Fibroblast of skin of back (primary cell): ENCODE results near the gene MRTFA.

Experiments
- DNase-seq: peaks from one replicate; pipeline ENCODE4 v3.0.0-alpha.2; 2013

The MRTFA gene

DNA sequence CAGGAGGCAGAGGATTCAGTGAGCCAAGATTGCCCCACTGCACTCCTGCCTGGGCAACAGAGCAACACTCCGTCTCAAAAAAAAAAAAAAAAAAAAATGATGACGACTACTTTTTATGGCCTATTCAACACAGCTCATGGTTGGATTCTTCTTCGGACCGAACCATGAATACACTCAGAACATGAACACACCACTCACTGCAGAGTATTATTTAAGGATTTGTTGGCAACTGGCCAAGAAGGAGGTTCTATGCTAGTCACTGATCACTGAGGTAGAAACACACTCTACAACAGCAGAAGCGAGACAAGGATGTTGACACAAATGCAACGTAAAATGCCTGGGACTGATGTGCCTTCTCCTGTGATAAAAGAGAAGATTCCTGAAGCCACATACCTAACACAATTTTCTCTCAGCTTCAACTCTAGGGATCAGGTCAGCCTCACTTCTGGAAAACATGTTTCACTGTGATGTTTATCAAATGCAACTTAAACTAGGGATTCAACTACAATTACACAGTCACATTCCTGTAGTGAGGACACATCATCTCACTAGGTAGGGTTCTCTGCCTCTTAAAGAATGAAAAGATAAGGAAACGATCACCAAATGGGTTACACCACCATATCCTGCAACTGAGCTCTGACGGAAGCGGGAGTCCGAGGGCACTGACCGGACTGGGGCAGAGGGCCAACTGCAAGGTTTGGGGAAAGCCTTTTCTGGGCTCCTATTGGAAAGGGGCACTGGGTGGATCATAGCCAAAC is 183.6 kb downstream of the MRTFA start:
- no peak for DNase-seq

- peak; percentile 63 for DNase-seq
Observed at GRCh38 chr22:40451210-40451609, 185.3 kb downstream of the MRTFA start.

- no peak for DNase-seq
Observed at GRCh38 chr22:40450616-40451015, 185.9 kb downstream of the MRTFA start.

GRCh38 chr22:40449676-40450035 is 186.9 kb downstream of the MRTFA start:
- peak; percentile 84 for DNase-seq

DNA sequence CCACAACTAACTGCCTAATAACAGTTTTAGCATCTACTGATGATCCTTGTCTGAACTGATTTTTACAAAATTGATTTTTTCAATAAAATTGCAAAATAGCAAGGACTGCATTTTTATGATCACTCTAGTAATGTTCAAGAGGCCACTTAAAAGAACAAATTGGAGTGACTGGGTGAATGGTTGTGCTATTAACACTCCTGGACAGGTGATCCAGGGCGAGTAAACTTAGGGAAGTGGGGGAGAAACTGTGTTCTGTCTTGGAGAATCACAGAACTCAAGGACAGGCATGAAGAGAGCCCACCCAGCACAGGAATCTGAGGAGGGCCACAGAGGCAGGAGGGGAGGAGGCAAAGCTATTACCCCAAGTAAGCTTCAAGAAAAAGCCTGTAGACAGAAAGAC is 190.3 kb downstream of the MRTFA start:
- no peak for DNase-seq

GRCh38 chr22:40444178-40444831 is 192.2 kb downstream of the MRTFA start:
- no peak for DNase-seq

DNA sequence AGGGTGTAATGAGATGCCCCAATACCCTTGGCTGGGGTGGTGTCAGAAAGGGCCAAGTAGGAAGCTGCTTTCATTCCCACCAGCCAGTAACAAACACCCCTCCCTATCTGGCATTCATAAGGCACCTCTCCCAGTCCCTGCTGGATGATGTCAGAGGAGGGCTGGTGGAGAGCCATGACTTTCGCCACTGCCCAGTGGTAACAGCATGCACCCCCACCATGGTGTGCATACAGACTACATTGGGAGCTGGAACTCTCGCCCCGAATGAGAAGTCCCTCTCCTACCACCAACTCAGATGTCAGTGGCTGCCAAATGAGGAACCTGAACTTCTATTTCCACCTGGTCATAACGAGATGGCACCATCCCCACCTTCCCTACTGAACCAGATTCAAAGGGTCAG is 192.8 kb downstream of the MRTFA start:
- no peak for DNase-seq

DNA sequence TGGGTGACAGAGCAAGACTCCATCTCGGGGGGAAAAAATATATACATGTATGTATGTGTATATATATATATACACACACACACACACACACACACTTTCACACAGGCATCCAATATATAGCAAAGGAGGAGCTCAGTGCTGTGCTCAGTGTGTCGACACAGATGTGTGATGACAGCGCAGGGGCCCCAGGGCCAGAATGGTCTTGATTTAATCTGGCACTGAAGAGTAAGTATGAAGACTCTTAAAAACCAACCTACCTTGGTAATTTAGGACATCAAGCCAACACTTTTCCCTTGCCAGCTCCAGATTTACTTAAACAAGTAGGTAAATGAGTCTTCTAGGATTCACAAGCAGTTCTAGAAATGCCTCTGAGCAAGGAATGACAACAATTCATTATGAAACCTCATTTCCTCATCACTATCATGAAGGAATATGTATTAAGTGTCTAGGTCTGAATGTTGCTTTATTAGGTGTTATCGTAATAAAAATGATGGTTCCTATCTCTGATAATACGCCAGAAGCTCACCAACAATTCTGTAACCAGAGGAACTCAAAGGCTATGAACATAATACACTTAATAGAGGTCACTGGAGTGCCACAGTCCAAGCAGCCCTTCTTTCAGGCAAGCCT is 194.6 kb downstream of the MRTFA start:
- no peak for DNase-seq

- DNase-seq, result peak; percentile 46
Observed at GRCh38 chr22:40436505-40437431, 199.8 kb downstream of the MRTFA start.

GRCh38 chr22:40434745-40435144 is 201.8 kb downstream of the MRTFA start:
- no peak for DNase-seq

DNA sequence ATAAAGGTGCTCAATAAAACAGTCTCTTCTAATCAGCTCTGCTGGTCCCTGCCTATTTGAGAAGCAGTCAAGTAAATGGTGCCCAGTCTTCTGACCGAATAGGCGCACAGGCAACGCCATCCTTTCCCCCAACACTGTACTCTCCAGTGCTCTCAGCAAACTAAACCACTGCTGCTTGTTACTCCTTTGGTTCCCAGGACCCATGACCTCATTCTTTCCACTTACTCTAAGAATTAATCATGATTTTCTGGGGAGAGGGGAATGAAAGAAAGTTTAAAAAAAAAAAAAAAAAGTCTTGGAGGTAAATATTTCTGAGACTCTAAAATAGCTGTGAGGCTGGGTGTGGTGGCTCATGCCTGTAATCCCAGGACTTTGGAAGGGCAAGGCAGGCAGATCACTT is 202.4 kb downstream of the MRTFA start:
- DNase-seq, result peak; percentile 62

DNA sequence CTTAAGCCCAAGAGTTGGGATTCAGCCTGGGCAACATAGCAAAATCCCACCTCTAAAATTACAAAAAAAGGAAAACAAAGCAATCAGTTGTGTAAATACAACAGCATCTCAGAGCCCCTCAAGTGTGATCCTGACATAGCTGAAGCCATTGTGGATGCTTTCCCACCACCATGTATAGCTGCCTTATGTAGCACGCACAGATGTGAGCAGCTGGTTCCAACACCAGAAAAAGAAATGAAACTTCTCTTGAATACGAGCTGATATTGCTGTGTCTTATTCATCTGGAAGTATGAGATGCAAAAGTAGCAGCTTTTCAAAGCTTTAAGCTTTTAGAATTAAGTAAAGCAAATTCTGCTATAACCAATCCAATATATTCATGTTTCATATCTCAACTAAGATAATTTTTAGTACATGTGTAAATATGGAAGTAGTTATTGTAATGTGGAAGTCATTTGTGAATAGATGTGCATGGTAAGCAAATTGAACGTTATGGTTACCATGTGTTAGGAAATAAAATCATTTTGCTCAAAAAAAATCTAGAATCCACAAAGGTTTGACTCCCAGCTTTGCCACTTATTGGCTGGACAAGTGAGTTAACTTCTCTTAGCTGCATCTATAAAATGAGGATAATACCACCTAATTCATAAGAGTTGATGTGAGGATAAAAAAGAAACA is 203.0 kb downstream of the MRTFA start:
- DNase-seq, result no peak

DNA sequence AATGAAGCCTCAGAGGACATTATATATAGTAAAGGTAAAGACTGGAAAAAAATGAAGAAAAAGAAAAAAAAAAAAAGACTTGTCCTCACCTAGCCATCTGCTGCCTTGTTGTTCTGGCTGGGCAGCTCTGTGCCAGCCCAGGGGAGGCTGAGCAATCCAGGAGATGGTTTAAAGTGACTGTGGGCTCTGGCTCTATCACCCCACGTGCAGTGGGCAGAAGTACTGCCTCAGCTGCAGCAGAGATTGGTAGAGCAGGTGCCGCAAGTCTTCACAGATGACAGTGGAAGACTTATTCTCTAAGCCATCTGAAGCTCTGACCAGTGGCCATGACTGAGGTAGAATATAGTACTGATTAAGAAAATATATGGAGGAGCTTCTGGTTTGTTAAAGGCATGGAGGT is 203.9 kb downstream of the MRTFA start:
- DNase-seq, result no peak

- DNase-seq, result no peak
Observed at GRCh38 chr22:40432157-40432556, 204.4 kb downstream of the MRTFA start.

DNA sequence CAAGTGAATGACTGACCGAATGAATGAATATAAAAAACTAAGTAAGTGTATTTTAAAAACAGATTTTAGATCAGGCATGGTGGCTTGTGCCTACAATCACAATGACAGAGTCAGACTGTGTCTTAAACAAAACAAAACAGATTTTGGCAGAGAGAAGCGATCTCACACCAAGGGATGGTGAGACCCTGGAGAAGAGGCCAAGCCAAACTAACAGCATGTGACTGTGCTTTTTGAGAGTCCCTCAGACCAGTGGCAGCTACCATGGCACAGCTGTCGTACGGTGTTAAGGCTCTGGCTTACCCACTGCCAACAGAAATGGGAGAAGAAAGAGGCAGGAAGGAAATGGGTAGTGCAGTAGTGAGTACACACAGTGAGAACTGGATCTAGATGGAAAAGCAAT is 205.5 kb downstream of the MRTFA start:
- DNase-seq, result no peak

GRCh38 chr22:40429481-40429880 is 207.0 kb downstream of the MRTFA start:
- no peak for DNase-seq

GRCh38 chr22:40428796-40429195 is 207.7 kb downstream of the MRTFA start:
- no peak for DNase-seq

DNA sequence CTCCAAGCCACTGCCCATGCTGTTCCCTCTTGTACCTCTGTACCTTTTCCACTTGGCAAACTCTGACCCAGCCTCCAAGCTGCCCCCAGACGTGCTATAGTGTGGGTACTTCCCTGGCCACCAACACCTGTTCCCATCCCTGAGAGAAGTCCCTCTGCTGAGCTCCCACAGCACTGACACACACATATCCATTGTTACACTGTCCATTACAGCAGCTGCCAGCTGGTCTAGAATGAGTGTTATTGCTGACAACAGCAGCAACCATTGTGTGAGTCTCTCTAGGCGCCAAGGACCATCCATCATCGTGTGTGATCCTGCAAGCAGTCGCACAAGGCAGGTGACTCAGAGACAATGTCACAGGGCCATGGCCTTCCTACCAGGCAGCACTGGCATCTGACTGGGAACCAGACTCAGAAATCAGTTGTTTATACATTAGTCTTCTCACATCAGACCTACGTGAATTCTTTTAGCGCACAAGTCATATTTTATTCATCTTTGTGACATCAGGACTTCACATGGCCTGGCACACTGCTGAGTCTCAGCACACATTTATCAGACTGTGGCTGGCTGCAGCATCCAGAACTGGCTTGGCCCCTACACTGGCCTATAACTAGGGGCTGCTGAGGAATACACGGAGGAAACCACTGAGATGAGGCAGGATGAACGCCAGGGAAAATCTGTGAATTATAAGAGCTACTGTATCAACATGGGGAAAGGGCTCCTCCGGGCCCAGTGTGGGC is 209.8 kb downstream of the MRTFA start:
- no peak for DNase-seq

GRCh38 chr22:40425082-40425481 is 211.4 kb downstream of the MRTFA start:
- DNase-seq, result no peak

DNA sequence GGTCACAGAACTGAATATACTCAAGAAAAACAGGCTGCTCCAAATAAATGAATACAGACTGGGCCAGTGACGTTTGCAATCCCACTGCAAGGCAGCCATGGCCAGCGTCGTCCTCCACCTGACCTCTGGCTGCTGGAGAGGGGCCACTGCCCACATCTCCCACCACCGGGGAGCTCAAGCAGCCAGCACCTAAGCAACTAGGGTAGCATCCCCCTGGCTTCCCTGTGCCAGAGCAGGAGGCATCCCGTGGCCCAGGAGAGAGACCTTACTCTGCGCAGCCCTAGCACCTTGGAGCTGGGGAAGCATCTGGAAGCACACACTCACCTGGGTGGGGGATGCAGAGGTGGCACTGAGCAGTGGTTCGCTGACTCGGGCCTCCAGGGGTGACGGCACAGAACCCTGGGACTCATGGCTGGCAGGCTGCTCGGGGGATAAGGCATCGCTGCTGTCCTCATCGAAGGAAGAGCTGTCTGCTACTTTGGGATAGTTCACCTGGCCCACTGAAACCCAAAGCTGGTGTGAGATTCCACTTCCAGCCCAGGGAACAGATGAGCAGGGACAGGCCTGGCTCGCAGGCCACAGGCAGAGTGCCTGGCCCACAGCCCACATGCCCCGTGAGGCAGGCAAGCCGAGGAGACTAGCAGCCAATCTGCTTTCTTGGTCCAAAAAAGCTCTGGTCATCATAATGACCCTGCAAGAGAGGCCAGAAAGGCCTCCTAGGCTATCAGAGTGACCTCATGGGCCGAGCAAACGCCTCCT is 212.5 kb downstream of the MRTFA start:
- DNase-seq, result no peak

- DNase-seq, result no peak
Observed at GRCh38 chr22:40423310-40423688, 213.2 kb downstream of the MRTFA start.
